ENCODE data around the gene SGMS2. TPM values are rescaled to one million over a fixed set of nuclear protein-coding genes. Genes with fewer than 3 reads are reported as not detected.

Gene SGMS2
- total and polyA plus RNA-seq, 12 donors: 1.0 to 52.3 (median 15.4) TPM

GRCh38 chr4:107939307-107939706, 114.6 kb downstream of the SGMS2 start:
- Histone ChIP-seq H3K36me3 (replicated peaks in 1 of 2) (no peaks in the 10 kb centered on the region), H3K27ac (no peak overlapping the region), H3K27me3 (no peaks in the 10 kb centered on the region), H3K4me1 (replicated peaks in 1 of 2) (no peaks in the 10 kb centered on the region), H3K9me3 (replicated peaks in 1 of 3) (no peaks in the 10 kb centered on the region), H3K4me3 (no peak overlapping the region)
- TF ChIP-seq CTCF (IDR thresholded peaks at IDR 0.05): no peak
- TF ChIP-seq POLR2A (IDR thresholded peaks at IDR 0.05): no peak
- WGBS, 4 donors: 91 to 100% (median 98%) methylated on average over 1 of the region's 1 CpG
- intact Hi-C loops (cut with DNase I): no loop called here
- no peak for DNase-seq

- intact Hi-C loops (cut with DNase I): no loop called here
- no peak for DNase-seq
- Histone ChIP-seq H3K27me3 (no peaks in the 10 kb centered on the region), H3K4me1 (replicated peaks in 1 of 2) (no peaks in the 10 kb centered on the region), H3K9me3 (replicated peaks in 1 of 3) (no peaks in the 10 kb centered on the region), H3K4me3 (no peak overlapping the region), H3K27ac (no peak overlapping the region), H3K36me3 (replicated peaks in 1 of 2) (no peaks in the 10 kb centered on the region)
- TF ChIP-seq CTCF (IDR thresholded peaks at IDR 0.05): no peak
- TF ChIP-seq POLR2A (IDR thresholded peaks at IDR 0.05): no peak
- 94 to 100% (median 97%) methylated on average over 3 of the region's 3 CpGs for WGBS, 4 donors
Observed at GRCh38 chr4:107945809-107946208, 121.1 kb downstream of the SGMS2 start.

- peaks cover 0 to 3% of the 10 kb centered on the region in 2 donors for H3K36me3 ChIP-seq (replicated peaks in 1 of 2)
- WGBS, 4 donors: 92 to 98% (median 96%) methylated on average over 2 of the region's 2 CpGs
- TF ChIP-seq POLR2A (IDR thresholded peaks at IDR 0.05): no peak
- TF ChIP-seq CTCF (IDR thresholded peaks at IDR 0.05): no peak
- no peaks in the 10 kb centered on the region for H3K27me3 ChIP-seq
- H3K4me1 ChIP-seq (replicated peaks in 1 of 2): no peaks in the 10 kb centered on the region
- H3K4me3 ChIP-seq: no peak overlapping the region
- DNase-seq: no peak
- no peaks in the 10 kb centered on the region for H3K9me3 ChIP-seq (replicated peaks in 1 of 3)
- intact Hi-C loops (cut with DNase I): no loop called here
- no peak overlapping the region for H3K27ac ChIP-seq
Observed at GRCh38 chr4:107950746-107951540, 126.2 kb downstream of the SGMS2 start.

- TF ChIP-seq CTCF (IDR thresholded peaks at IDR 0.05) (no peak), POLR2A (IDR thresholded peaks at IDR 0.05) (no peak)
- peaks cover 0 to 3% of the 10 kb centered on the region in 2 donors for H3K36me3 ChIP-seq (replicated peaks in 1 of 2)
- no peaks in the 10 kb centered on the region for H3K9me3 ChIP-seq (replicated peaks in 1 of 3)
- H3K27ac ChIP-seq: no peak overlapping the region
- DNase-seq: no peak
- H3K27me3 ChIP-seq: no peaks in the 10 kb centered on the region
- H3K4me3 ChIP-seq: no peak overlapping the region
- intact Hi-C loops (cut with DNase I): no loop called here
- H3K4me1 ChIP-seq (replicated peaks in 1 of 2): no peaks in the 10 kb centered on the region
Observed at GRCh38 chr4:107951551-107951950, 126.8 kb downstream of the SGMS2 start.

Data from adrenal gland (tissue), 12 donors.